NCI-H2171 treated with DMSO at 0.1 percent for 48 hours (cell line): Measurements from ENCODE around the gene GDA.

Source experiments
- DNase-seq: peaks from one replicate; lab custom pipeline; 2025; lab: John Stamatoyannopoulos, UW

Gene GDA

DNA sequence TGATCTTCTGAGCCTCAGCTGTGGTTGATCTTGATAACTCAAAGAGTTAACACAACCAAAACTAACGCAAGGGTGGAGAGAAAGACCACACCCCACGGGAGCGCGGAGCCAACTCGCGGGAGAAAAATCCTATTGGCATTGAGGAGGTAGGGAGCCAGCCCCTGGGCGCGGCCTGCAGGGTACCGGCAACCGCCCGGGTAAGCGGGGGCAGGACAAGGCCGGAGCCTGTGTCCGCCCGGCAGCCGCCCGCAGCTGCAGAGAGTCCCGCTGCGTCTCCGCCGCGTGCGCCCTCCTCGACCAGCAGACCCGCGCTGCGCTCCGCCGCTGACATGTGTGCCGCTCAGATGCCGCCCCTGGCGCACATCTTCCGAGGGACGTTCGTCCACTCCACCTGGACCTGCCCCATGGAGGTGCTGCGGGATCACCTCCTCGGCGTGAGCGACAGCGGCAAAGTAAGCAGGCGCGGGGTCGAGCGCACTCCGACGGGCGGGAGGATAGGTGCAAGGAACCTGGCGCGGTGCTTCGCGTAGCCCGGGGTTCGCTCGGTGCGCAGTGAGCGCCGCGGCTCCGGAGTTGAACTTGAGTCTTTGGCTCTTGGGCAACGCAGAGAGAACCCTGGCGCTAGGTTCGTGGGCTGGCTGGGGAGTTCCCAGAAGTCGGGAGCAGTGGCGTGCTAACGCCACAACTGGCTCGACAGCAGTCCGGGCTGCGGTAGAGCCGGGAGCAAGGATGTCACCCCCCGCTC is at the start of gene GDA:
Gene GDA (plus strand): TSS at position 210 of the 745 bp plus-strand sequence. CDS start 120 bp downstream, at position 330.
- no peak for DNase-seq

DNA sequence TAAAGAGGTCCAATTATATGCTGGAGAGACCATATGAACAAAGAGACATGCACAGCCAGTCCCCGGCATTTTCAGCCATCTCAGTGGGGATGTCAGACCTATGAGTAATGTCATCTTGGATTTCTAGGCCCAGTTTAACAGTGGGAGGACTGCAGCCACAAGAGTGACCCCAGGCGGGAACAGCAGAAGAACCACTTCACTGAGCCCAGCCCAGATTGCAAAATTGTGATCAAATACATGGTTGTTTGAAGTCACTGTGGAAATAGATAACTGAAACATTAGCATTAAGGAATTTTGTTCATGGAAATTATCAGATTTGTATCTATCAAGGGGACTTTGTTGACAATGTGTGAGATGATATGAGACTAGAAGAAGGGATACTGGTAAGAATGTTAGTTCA is 46.7 kb upstream of the GDA start:
- no peak for DNase-seq

- DNase-seq, result no peak
These were observed 36.2 kb upstream of the GDA start for GRCh38 chr9:72113056-72113455.

DNA sequence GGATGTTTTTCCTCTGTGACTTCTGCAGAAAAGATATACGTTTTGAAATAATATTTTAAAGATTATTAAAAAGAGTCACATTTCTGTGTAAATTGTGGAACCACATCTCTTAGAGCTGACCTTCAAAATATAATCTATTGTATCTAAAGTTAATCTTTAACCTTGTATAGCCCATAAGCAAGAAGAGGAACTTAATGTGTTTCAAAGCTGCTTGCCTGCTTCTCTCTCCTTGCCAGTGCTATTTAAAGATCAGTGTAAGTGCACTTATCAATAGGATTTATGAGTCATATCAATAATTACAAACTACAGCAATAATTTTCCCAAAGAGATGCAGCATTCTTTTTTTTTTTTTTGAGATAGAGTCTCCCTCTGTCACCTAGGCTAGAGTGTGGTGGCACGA is 29.4 kb upstream of the GDA start:
- no peak for DNase-seq

GRCh38 chr9:72124947-72125346 is 24.3 kb upstream of the GDA start:
- DNase-seq, result no peak

- no peak for DNase-seq
These were observed 21.5 kb upstream of the GDA start for GRCh38 chr9:72127753-72128152.

DNA sequence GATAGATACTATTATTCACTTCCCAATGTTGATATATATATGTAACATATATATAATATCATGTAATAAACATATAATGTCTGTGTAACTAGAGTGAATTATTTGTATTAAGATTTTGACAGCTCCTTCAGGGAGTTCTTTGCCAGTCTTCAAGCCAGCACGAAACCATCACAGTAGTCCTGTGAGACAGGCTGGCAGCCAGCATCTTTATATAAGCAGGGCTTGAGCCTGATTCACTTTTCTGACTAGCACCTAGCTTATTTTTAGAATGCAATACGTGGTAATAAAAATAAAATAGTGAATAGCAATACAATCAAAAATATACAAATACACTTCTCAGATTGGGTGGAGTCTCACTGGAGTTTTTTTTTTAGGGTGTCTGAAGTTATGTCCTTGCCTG is 20.7 kb upstream of the GDA start:
- DNase-seq, result no peak

- no peak for DNase-seq
These were observed 19.7 kb upstream of the GDA start for GRCh38 chr9:72129271-72130156.

GRCh38 chr9:72130321-72130720 is 18.9 kb upstream of the GDA start:
- DNase-seq, result no peak

DNA sequence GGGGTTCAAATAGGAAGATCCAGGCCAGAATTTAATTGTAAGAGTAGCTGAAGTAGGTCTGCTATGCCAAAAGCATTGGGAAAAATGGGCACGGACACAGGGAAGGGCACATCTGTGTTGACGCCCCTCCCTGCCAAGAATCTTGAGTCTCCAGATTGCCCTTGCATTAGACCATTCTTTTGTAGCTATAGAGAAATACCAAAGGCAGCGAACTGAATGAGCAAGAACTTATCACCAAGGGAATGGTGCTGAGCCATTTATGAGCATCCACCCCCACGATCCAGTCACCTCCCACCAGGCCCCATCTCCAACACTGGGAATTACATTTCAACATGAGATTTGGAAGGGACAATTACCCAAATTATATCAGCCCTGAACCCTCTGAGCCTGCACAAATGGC is 18.0 kb upstream of the GDA start:
- no peak for DNase-seq

DNA sequence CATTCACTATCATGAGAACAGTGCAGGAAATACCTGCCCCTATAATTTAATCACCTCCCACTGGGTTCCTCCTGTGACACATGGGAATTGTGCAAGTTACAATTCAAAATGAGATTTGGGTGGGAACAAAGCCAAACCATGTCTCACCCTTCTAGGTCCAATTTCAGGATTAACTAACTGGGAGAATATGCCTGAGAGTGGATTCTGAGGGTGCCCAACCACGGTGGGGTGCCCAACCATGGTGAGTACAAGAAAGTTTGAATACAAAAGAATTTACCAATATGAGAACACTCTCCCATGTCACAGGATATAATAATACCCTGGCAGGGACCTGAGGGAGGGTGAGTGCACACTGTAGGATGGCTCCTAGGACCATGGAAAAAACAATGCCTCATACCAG is 17.2 kb upstream of the GDA start:
- DNase-seq, result no peak

GRCh38 chr9:72133365-72134035 is 15.7 kb upstream of the GDA start:
- DNase-seq, result no peak

DNA sequence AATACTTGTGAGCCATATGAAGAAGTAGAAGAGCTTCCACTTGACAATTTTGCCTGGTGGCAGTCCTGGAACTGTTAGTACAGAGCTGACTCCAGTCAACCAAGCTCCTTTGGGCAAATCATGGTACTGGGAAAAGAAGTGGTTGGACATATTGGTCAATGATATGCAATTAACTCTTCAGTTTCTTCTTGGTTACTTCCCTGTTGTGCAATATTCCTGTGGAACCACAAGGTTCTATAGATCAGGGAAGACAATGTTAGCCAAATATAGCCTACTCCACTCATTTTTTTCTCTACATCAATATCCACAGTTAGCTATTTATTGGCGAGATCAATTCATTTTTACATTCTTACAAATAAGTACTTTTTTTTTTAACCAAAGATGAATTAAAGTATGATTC is 14.4 kb upstream of the GDA start:
- DNase-seq, result no peak

DNA sequence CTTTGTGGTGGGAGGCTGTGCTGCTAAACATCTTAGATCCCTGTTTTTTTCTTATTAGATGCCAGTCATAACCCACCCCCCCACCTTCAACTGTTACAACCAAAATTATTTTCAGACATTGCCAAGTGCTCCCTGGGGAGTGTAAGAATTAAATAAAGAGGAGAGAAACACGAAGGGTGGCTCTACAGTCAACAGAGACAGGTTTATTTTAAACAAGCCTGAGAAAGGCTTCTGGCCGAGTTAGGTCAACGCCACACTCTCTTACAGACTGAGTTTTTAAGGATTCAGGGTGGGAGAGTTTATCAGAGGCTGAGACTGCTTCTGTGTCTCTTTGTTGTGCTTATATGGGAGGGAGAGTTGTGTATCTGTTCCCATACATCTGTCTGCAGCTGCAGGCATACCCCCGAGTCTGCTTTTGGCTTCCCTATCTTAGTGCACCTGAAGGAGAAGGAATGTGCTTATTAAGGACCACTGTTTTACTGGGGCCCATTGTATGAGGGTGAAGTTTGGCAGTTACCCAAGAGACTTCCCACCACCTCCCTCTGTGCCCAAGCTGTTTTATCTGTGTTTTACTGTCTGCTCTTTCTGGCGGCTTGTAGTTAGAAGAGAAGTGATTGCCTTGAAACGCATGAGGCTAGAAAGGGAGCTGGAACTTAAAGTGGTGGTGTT is 11.4 kb upstream of the GDA start:
- DNase-seq, result no peak

- no peak for DNase-seq
These were observed 10.0 kb upstream of the GDA start for GRCh38 chr9:72139226-72139625.

- DNase-seq, result no peak
These were observed 8.7 kb upstream of the GDA start for GRCh38 chr9:72140586-72140985.

DNA sequence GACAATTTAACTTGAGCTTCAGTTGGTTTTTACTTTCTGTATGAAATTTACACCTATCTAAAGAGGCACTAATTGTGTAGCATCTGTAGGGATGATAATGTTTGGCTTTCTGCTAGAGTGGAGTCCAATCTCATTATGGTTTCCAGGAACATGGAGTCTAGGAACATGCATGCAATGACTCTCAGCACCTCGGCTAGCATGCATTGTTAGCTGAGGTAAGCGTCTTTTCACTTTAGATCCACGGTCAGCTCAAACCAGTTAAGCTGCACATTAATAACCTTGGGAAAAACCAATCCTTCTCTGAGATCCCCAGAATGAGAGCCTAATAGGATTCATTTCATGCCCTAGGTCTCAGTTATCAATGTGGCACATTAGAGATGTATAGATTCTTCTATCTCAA is 7.8 kb upstream of the GDA start:
- DNase-seq, result no peak

DNA sequence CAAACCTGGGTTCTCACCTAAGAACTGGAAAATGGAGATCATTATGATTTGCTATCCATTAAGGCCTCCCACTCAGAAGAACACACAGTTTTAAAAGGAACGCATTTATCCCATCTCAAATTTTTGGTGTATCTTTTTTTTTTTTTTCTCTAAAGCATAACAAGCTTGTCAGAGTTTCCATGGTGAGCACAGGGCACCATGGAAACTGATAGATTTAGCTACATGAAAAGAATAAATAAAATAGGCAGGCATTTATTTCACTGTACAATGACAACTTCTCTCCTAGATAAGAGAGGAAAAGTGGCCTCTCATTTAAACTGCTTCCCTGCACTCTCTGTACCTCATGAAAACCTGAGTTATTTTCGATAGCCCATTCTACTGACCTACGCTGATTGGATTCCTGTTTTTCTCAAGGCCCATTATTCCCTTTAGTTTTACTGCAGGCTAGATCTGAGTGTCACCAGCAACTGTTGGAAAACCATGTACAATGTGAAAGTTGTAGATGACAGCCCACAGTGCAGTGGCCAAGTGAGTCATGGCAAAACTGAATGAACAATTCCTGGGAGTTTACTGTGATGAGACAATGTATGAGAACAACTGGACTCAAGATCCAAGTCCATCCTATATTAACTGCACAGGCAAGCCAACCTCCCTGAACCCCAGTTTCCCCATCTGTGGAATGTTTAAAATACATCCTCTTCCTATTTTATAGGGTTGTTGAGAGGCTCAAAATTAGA is 4.3 kb upstream of the GDA start:
- no peak for DNase-seq

DNA sequence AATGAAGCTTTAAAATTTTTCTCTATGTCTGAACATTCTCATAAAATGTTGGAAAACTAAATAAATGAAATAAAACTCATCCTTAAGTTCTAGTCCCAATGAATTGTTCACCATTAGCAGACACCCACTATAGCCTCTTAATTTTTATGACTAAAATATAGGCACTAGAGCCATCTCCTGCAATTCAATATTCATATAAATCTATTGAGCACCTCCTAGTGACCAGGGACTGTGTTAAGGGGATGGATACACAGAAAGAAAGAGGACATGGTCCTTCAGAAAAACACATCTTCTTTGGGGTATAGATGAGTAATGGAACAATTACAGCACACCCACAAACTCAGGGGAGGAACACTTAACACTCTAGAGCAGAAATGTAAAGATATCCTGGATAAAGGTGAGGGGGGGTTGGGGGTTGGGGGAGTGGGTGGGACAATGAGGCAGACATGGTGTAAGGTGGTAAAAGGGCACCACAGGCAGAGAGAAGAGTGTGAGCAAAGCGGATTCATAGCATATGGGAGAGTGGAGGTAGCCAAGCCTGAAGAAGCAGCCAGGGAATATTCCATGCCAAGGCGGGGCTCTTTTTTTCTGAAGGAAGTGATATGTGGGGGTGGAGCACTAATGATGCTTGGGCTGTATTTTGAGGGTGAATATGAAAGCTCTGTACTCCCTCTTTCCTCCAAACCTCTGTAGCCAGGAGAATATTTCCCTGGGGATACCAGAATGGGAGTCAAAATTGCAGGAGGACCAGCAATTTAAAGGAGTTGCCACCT is 3.3 kb upstream of the GDA start:
- no peak for DNase-seq

DNA sequence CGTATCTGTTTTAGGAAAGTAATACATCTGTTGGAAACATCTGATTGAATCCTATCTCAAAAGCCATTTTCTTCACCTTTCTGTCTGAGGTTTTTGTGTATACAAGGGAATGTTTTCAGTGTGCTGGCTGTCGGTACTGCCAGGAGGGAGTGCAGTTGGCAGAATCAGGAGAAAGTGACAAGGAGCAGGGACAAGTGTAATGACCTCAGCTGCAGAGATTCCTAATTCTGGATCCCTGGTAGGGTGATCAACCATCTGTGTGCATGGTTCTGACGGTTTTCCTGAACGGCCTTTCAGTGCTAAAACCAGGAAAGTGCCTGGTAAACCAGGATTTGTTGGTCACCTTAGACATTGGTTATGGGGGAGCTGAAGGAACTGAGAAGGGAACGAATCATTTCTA is 1.6 kb upstream of the GDA start:
- no peak for DNase-seq

DNA sequence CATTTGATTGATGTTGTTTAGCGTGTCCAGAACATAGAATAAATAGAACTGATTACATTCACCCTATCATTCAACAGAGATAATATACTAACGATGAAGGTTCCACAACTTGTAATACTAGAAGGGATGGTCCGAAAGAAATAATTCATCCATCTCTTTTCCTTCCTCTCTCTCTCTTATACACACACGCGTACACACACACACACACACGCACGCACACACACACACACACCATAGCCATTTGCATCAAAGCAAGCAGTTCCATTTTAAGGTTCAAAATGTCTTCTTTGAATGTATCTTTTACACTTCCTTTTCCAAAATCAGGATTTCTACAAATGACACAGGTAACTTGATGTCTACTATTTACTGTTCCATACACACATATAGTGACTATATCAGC is 887 bp downstream of the GDA start:
- no peak for DNase-seq
